ENCODE results near the gene SNCAIP.
A peak's percentile ranks its signal among the peaks of the same experiment; 100 is the strongest.
"Not testable (repeated sequence)": the region's sequence is repeated elsewhere in the genome, so short reads cannot be mapped to it uniquely, and the experiment has no call there.

Gene SNCAIP

DNA sequence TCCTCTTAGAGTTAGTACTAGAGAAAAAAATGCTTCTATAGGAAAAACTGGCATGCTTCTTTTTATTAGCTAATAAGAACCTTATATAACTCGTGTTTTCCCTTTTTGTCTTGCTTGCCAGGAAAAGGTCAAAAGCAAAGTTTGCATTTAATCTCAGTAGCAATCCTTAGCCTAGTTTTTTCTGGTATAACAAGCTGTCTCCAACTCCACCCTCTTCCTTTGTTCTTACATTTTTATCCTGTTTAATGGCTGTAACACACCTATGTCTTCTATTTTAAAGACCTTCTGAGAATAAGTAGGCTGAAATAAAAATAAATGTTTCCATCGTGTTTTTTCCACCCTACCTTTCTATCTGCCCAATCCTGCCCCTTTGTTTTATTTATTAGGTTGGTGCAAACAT lies 158.3 kb downstream of the SNCAIP start:
- DNase-seq, result no peak

DNA sequence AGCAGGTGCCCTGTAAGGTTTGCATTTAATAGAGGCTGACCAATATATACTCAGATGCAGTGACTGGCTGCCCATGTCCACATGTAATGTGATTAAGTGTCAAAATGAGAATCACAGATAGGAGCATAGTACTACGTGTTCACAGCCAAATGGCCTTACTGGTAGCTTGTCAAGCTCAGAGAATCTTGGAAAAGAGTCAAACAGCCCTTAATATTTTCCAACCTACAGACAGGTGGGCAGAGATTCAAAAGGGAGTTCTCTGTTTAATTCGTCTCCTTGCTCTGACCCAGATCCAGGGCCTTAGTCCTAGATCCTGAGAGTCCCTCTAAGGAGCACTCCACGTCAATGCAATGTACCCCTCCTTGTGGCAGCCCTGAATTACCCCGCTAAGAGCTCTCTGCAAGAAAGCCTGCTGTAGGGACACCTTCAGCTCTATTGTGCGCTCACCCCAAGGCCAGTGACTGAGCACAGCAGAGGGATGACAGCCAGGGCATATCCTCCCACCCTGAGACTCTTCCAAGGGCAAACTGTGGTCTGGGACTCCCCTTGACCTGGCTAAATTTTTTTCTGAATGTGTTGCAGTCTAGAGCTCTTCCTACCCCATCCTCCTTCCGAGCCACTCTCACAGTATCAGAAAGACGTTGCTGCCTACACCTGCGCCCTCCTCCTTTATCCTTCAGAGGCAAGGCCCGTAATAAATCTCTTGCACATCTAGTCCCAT lies 159.2 kb downstream of the SNCAIP start:
- DNase-seq, result no peak

DNA sequence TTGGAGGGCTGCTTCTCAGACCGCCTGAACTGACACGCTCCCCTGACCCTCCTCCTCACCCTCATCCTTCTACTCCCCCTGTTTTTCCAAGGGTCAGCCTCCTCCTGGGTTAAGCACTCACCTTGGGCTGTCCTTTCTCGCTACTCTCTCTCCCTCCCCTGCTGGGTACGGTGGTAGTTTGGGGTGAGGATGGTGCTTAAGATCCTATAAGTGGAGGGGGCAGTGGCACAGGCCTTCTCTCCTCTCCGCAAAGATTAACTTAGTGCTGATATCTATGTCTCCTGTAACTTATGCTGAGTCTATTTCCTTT lies 159.7 kb downstream of the SNCAIP start:
- DNase-seq, result no peak

DNA sequence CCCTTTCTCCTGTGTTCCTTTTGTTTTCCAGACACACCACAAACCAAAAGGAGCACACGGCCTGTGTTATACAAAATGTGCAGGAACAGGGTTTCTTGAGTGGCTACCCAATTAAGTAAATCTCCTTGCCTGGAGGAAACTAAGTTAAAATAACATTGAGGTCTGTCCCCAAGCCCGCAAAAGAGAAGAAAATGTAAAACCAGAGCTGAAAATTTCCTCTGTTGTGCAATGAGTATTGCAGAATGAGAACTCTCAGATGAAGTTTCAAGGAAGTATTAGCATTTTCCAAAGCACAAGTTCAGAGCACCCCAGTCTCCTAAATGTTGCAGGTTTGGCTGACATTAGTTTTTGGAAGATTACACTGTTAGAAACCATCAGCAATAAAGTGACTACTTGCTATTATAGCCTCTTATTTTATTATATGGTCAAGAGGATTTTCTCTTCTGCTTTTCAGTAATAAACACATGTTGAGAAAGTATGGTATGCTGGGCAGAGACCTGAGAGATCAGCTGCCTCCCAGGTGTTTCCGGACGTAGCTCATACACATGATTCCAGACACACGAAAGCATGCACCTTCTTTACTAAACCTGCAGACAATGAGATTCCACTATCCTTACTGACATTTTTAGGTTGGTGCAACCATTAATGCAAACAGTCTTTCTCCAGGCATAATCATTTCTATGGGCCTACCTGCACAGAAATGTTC lies 161.3 kb downstream of the SNCAIP start:
- DNase-seq, result no peak

DNA sequence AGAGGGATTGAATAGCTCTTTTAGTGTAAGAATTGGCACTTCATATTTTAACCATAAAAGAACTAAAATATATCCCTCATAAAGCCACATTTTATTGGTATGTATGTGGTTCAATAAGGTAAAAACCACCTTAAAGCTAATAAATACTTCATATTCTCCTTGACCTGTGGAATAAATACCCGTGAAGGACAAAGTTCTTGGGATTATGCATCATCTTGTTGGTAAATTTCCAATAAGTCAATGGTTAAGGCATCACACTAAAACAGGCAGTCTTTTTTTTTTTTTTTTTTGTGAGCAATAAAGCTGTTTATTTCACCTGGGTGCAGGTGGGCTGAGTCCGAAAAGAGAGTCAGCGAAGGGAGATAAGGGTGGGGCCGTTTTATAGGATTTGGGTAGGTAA lies 161.9 kb downstream of the SNCAIP start:
- DNase-seq, result no peak

DNA sequence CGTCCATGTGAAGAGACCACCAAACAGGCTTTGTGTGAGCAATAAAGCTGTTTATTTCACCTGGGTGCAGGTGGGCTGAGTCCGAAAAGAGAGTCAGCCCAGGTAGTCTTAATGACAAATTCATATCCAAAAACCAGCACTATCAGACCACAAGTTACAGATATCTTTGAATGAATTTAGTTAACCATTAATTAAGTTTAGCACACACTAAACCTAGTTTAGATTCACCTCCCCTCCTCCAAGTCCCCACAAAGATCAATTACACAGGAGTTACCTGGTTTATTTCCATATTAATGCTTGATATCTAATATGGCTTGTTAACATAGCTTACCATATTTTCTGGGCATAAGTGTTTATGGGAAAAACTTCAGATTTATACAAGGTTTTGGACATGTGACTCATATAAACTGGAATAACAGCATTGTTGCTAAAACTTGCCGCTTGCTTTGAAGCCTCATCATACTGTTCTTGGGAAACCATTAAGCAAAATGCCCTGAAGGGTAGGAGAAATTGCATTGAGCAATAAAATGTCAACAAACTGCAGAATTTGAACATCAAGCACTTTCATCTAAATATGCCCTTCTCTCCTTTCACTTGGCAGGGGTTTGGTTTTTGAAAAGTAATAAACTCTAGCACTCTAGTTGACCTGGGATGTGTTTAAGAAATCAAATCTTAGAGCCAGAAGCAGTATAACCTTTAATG lies 166.9 kb downstream of the SNCAIP start:
- DNase-seq, result peak; percentile 90

DNA sequence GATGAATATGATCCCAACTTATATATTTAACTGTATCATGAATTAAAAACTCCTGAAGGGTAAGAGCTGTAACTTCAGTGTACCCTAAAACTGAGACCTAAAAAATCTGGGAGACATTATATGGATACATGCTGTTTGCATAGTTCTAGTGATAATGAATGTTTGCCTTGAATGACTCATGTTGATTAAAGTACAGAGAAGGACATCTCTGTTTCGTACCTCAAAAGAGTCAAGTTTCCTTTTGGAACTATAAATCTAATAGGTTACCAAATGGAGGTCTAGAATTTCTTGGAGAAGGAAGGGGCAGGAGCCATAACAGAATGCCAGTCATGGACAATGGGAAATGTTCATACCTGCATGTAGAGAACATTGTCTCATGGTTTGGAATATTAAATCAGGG lies 168.1 kb downstream of the SNCAIP start:
- DNase-seq, result peak; percentile 72

DNA sequence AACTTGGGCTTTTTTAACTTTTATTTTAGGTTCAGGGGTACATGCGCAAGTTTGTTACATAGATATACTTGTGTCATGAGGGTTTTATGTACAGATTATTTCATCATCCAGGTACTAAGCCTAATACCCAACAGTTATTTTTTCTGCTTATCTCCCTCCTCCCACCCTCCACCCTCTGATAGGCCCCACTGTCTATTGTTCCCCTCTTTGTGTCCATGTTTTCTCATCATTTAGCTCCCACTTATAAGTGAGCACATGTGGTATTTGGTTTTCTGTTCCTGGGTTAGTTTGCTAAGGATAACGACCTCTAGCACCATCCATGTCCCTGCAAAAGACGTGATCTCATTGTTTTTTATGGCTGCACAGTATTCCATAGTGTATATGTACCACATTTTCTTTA lies 172.1 kb downstream of the SNCAIP start:
- no peak for DNase-seq

DNA sequence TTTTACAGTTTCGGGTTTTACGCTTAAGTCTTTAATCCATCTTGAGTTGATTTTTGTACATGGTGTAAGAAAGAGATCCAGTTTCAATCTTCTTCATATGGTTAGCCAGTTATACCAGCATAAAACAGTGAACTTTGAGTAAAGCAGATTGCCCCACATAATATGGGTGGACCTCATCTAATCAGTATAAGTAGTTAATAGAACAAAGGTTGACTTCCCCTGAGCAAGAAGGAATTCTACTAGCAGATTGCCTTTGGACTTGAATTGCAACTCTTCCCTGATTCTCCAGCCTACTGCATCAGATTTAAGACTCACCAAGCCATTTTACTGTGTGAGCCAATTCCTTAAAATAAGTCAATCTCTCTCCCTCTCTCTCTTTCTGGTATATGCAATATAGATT lies 173.2 kb downstream of the SNCAIP start:
- DNase-seq, result no peak

DNA sequence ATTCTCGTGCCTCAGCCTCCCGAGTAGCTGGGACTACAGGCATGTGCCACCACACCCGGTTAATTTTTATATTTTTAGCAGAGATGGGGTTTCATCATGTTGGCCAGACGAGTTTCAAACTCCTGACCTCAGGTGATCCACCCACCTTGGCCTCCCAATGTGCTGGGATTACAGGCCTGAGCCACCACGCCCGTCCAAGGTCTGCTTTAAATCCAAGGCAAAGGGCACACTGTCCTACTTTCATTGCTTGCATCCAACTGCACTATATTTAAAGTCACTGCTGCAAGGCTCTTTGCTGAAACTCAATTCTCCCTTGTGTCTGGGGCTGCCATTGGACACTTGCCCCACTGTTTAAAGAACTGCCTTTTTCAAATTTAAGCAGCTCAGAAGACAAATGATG lies 174.6 kb downstream of the SNCAIP start:
- DNase-seq, result not testable (repeated sequence)

DNA sequence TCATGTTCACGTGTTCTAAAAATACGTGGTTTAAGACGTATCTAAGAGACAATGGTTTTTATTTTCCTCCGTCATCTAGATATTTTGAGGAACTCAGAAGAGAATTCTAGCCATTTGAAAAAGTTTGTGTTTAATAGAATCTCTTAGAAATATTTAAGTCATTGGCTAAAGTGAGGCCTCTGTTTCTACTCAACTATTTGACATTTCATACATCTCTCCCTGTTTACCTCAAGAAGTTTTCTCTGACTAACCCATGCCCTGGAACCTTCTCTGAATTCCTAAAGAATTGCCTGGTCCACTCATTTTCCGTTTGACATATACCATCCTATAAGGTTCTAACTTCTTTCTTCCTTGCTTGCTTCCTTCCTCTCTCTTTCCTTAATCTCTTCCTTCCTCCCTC lies 178.7 kb downstream of the SNCAIP start:
- no peak for DNase-seq

DNA sequence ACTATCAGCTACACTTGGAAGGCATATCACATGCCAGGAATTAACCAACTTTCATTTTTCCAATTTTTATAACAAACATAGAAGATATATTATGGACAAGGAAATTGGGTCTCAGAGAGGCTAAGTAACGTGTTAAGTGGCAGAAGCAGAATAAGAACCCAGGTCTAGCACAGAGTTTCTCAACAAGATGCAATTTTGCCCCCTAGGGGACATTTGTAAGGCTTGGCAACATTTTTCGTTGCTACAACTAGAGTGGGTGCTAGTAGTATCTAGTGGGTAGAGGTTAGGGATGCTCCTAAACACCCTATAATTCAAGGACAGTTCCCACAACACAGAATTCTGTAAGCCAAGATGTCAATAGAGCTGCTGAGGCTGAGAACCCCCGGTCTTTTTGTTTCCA lies 180.6 kb downstream of the SNCAIP start:
- DNase-seq, result peak; percentile 87

DNA sequence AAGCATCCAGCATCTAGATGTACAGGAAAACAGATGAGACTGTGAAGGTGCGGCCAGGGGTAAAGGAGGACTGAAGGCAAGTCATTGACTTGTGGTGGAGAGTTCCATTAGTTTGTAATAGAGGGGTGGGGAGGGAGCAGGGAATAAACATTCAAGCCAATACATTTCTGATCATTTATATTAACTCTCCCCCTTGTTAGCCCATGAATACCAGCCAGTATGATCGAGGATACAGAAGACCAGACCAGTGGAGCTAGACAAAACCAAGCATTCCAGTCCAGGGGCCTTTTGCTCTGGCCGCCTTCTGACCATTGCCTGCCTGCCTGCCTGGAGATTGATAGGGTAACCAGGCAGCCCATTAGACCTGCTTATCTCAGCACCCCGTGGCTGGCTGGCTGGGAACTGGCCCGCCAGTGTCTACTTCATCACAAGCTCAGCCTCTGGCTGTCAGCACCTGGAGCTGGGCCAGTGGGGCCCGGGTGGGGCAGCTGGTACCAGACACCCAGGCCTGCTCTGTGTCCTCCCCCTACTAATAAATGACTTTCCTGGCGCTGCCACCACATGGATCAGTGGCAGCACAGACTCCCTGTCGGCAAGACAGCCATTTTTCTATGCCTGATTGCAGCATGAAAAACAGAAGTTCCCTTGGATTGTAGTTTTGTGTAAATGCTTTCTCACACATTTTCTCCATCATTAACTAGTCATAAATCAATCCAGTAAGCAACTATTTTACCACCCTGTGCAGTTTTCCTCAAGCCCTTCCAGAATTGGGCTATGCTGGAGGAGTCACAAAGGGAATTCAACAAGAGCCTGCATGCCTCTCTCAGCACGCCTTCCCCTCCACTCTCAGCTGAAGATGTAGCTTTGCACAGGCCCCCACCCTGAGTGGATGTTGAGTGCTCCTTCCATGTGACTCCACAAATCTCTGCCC lies 181.3 kb downstream of the SNCAIP start:
- peak; percentile 99 for DNase-seq

DNA sequence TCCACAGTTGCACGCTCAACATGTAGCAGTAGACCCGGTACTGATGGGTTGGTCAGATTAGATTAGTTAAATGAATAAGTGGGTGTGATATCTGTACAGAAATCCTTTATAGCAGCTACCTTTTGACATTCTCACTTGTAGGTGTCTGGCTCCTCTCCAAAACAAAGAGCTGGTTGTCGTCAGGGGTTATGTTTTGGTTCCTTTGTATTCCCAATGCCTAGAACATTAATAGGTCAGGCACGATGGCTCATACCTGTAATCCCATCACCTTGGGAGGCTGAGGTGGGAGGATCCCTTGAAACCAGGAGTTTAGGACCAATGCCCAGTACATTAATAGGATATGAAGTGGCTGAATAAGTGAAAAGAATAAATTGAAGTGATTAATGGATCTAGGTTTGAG lies 182.1 kb downstream of the SNCAIP start:
- DNase-seq, result peak; percentile 96

DNA sequence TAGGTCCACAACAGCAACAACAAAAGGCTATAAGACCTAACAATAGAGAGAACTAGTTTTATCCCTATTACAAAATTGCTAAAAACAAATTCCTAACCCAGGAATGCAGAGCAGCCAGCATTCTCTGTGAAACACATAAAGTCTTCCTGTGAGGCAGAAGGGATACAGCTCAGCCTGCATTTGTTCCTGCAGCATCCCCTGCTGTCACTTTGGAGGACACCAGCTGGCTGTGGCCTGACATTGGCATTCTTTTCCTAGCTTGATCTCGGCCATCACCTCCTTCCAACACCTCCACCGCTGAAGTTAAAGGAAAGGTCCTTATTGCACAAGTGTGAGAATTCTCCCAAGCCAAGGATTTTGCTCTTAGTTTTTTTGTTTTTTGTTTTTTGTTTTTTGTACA lies 186.1 kb downstream of the SNCAIP start:
- peak; percentile 84 for DNase-seq

DNA sequence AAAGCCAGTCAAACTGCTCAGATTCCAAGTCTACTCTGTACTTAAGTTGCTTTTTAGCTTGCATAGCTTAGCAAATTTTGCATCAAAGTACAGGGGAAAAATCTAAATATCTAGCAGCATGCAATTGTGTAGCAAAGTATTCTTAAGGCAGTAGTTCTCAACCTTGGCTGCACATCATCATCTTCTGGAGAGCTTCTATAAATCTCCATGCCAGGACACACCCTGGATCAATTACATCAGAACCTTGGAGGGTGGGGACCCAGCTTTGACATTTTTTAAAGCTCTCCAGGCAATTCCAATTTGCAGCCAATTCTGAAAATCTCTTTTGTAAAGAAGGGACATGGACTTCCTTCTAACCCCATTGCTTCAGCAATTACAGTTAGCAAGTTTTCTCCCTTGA lies 187.5 kb downstream of the SNCAIP start:
- DNase-seq, result no peak

DNA sequence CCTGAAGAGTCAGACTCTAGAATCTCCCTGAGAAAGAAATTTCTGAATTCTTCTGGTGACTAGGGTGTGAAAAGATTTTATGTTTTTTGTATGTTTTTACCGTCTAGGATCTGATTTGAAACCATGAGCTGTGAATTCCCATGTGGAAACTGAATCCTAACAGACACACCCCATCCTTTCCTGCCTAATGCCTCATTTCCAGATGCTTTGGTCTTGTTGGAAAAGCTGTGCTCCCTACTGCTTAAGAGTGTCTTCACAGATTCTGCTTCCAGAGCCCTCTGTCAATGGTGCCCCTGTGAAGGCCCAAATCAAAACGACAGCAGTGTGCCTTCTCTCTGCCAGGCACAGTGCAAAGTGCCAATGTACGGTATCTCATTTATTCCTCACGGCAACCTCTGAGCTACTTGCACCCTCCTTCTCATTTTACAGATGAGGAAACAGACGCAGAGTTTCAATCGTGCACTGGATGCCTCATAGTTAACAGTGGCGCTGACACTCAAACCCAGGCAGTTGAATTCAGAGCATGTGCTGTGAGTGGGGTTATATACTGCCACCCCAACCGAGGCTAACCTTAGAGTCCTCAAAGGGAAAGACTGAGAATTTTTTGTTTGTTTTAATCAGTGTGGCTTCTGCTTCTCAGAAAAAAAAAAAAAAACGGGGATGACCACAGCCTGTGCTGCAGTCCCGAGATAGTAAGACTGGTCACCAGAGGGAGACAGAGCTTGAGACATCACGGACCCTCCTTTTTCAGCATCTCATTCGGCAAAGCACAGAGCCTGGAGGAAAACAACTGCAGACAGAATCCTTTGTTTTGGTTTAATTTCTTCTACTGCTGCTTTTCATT lies 188.4 kb downstream of the SNCAIP start:
- peak; percentile 83 for DNase-seq

DNA sequence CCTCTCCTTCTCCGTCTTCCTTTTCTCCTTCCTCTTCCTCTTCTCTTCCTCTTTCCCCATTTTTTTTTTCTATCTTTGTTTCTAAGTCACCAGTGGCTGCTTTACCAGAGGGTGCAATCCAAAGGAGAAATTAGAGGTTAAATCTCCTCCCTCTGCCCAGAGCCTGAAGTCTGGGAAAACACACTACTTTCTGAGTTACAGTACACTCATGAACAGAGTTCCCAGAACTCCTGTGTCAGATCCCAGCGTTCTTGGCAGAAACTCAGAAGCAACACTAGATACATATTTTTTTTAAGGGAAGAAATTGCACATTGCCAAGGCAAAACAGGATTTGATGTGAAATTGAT lies 189.0 kb downstream of the SNCAIP start:
- DNase-seq, result no peak

DNA sequence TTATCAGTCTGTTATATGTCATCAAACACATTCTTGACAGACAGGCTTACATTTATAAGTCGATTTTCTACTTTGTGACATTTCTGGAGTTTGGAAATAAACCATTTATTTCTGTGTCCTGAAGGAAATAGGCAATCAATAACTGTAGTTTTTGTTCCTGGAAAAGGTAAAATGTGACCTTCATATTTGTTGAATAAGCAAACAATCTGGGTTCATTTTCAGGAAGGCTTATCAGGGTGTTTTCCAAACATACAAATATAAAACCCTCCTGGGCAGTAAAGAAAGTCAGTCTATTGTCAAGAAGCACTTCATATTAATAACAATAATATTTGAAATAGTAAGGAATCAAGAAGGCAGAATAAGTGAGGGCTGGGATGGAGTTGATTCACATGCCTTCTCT lies 195.0 kb downstream of the SNCAIP start:
- no peak for DNase-seq

DNA sequence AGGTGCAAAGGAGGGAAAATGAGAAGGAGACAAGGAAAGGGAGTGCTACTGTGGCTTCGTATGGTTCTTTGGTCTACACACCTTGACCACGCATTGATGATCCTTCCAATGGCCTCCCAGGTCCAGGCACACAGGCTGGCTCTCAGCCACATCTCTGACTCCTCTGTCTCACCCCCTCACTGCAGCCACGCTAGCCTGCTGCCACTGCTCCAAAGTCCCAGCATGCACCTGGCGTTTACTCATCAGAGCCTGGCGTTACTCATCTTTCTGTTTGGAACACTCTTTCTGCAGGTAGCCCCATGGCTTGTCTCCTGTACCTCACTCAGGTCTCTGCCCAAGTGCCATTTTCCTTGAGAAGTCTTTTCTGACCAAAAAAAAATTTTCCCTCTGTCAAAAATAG lies 195.5 kb downstream of the SNCAIP start:
- no peak for DNase-seq

DNA sequence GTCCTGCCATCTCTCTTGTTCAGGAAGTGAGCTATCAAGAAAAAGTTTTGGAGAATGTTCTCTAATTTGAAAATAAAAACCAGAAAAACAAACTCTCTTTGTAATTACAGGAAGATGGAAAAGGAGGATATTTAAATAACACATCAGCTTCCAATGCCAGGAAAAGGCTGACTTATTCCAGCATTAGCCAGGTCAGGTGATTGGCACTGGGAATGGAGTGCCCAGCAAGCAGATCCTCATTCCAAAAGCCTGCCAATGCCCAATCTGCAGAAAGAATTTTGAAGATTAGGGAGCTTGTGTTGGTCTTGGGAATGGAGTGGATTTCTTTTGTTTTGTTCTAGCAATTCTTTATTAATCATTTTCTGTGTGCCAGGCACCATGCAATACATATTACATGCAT lies 196.6 kb downstream of the SNCAIP start:
- no peak for DNase-seq
